H9 (cell line): ENCODE results near the gene YIPF3. TPM values are rescaled to one million over a fixed set of nuclear protein-coding genes. Genes with fewer than 3 reads are reported as not detected.

Experiments
- DNase-seq: peaks from one replicate; pipeline ENCODE4 v3.0.0-alpha.2; 2017
- H2AFZ ChIP-seq: one replicate; pipeline ENCODE4 v1.6.1; 2013; ENCODE audit warnings: mild to moderate bottlenecking, low read length, control low read depth, moderate library complexity
- H2AK5ac ChIP-seq: 2 replicates; pipeline ENCODE4 v1.6.1; 2013; ENCODE audit warnings: low read length, control low read depth, mixed read lengths; ENCODE audit not compliant: insufficient read length
- H2BK120ac ChIP-seq: one replicate; pipeline ENCODE4 v1.6.1; 2013; ENCODE audit warnings: low read depth, mild to moderate bottlenecking, low read length, control low read depth, inconsistent platforms; ENCODE audit not compliant: poor library complexity, severe bottlenecking
- H2BK12ac ChIP-seq: 2 replicates; pipeline ENCODE4 v1.6.1; 2013; ENCODE audit warnings: low read length, control low read depth, mixed read lengths, low read depth; ENCODE audit not compliant: insufficient read length
- H2BK15ac ChIP-seq: 2 replicates; pipeline ENCODE4 v1.6.1; 2013; ENCODE audit warnings: low read depth, low read length, control low read depth
- H2BK20ac ChIP-seq: one replicate; pipeline ENCODE4 v1.6.1; 2013; ENCODE audit warnings: low read depth, mild to moderate bottlenecking, low read length, control low read depth, inconsistent platforms; ENCODE audit not compliant: poor library complexity, severe bottlenecking
- H2BK5ac ChIP-seq: 2 replicates; pipeline ENCODE4 v1.6.1; 2013; ENCODE audit warnings: low read length, control low read depth, mixed read lengths; ENCODE audit not compliant: insufficient read length
- H3K14ac ChIP-seq: 2 replicates; pipeline ENCODE4 v1.6.1; 2013; ENCODE audit warnings: low read length, control low read depth; ENCODE audit not compliant: insufficient read depth
- H3K18ac ChIP-seq: 2 replicates; pipeline ENCODE4 v1.6.1; 2013; ENCODE audit warnings: low read depth, mild to moderate bottlenecking, mixed read lengths, low read length, control low read depth; ENCODE audit not compliant: insufficient read length
- H3K23ac ChIP-seq: 2 replicates; pipeline ENCODE4 v1.6.1; 2013; ENCODE audit warnings: low read length, control low read depth, mixed read lengths, low read depth; ENCODE audit not compliant: insufficient read length
- H3K23me2 ChIP-seq: 2 replicates; pipeline ENCODE4 v1.6.1; 2013; ENCODE audit warnings: low read depth, mild to moderate bottlenecking, mixed read lengths, low read length, control low read depth; ENCODE audit not compliant: insufficient read length, poor library complexity, severe bottlenecking
- H3K27ac ChIP-seq: 2 replicates; pipeline ENCODE4 v1.5.1; 2013; ENCODE audit warnings: low read length, control low read depth, mixed read lengths, low read depth; ENCODE audit not compliant: insufficient read length
- H3K27me3 ChIP-seq: 2 replicates; pipeline ENCODE4 v1.6.1; 2013; ENCODE audit warnings: low read length, control low read depth, inconsistent platforms; ENCODE audit not compliant: insufficient read depth
- H3K4ac ChIP-seq: 2 replicates; pipeline ENCODE4 v1.6.1; 2013; ENCODE audit warnings: low read depth, mild to moderate bottlenecking, control low read depth, inconsistent platforms, low read length, moderate library complexity
- H3K4me1 ChIP-seq: 2 replicates; pipeline ENCODE4 v1.6.1; 2013; ENCODE audit warnings: low read length, control low read depth, inconsistent platforms; ENCODE audit not compliant: insufficient read depth
- H3K4me2 ChIP-seq: 2 replicates; pipeline ENCODE4 v1.6.1; 2013; ENCODE audit warnings: low read length, control low read depth, mixed read lengths; ENCODE audit not compliant: insufficient read length, insufficient read depth
- H3K56ac ChIP-seq: 2 replicates; pipeline ENCODE4 v1.6.1; 2013; ENCODE audit warnings: low read depth, mild to moderate bottlenecking, mixed read lengths, low read length, control low read depth; ENCODE audit not compliant: insufficient read length
- H3K79me1 ChIP-seq: 2 replicates; pipeline ENCODE4 v1.6.1; 2013; ENCODE audit warnings: low read depth, mild to moderate bottlenecking, moderate library complexity, low read length, control low read depth, inconsistent platforms; ENCODE audit not compliant: insufficient read depth, poor library complexity, severe bottlenecking
- H3K79me2 ChIP-seq: 2 replicates; pipeline ENCODE4 v1.6.1; 2013; ENCODE audit warnings: low read length, control low read depth, inconsistent platforms; ENCODE audit not compliant: insufficient read depth
- H3K9ac ChIP-seq: 2 replicates; pipeline ENCODE4 v1.6.1; 2013; ENCODE audit warnings: low read length, control low read depth, mixed read lengths; ENCODE audit not compliant: insufficient read length; ENCODE audit errors: extremely low read depth
- H3K9me3 ChIP-seq: one replicate; pipeline ENCODE4 v1.6.1; 2013; ENCODE audit warnings: low read depth, low read length, inconsistent platforms; ENCODE audit not compliant: control insufficient read depth
- H3T11ph ChIP-seq: one replicate; pipeline ENCODE4 v1.6.1; 2013; ENCODE audit warnings: mild to moderate bottlenecking, low read length, control low read depth, inconsistent platforms
- H4K20me1 ChIP-seq: one replicate; pipeline ENCODE4 v1.6.1; 2013; ENCODE audit not compliant: control insufficient read depth, insufficient read length, insufficient read depth
- H4K5ac ChIP-seq: 2 replicates; pipeline ENCODE4 v1.6.1; 2013; ENCODE audit warnings: low read depth, mild to moderate bottlenecking, mixed read lengths, low read length, control low read depth; ENCODE audit not compliant: insufficient read length
- H4K8ac ChIP-seq: replicated peaks from 2 replicates; pipeline ENCODE4 v1.6.1; 2013; ENCODE audit warnings: low read length, control low read depth, mixed read lengths, low read depth; ENCODE audit not compliant: insufficient read length
- H4K91ac ChIP-seq: 2 replicates; pipeline ENCODE4 v1.6.1; 2013; ENCODE audit warnings: low read depth, mild to moderate bottlenecking, moderate library complexity, mixed read lengths, low read length, control low read depth; ENCODE audit not compliant: insufficient read length
- H3K27ac Mint-ChIP-seq, 3 experiments: 2 replicates in 2 of 3; 3 replicates in 1 of 3; pipeline ENCODE4 v1.8.0; 2020 to 2021; ENCODE audit warnings: mixed read lengths in 3 of 3, mild to moderate bottlenecking in 1 of 3, moderate library complexity in 1 of 3
- H3K27me3 Mint-ChIP-seq: 2 replicates; pipeline ENCODE4 v1.8.0; 2021; ENCODE audit warnings: low read depth, mild to moderate bottlenecking, moderate library complexity, mixed read lengths
- H3K36me3 Mint-ChIP-seq, 3 experiments: 2 replicates in 2 of 3; 3 replicates in 1 of 3; pipeline ENCODE4 v1.8.0; 2020 to 2021; ENCODE audit warnings: low read depth in 3 of 3, mixed read lengths in 3 of 3; ENCODE audit not compliant: insufficient read depth in 1 of 3
- H3K4me1 Mint-ChIP-seq, 2 experiments: 2 replicates each; pipeline ENCODE4 v1.8.0; 2020; ENCODE audit warnings: mixed read lengths in 2 of 2
- H3K4me3 Mint-ChIP-seq, 2 experiments: 2 replicates in 1 of 2; 3 replicates in 1 of 2; pipeline ENCODE4 v1.8.0; 2020 to 2021; ENCODE audit warnings: mild to moderate bottlenecking in 2 of 2, mixed read lengths in 2 of 2, moderate library complexity in 1 of 2
- H3K9me3 Mint-ChIP-seq, 2 experiments: 2 replicates in 1 of 2; 3 replicates in 1 of 2; pipeline ENCODE4 v1.8.0; 2020; ENCODE audit warnings: mild to moderate bottlenecking in 2 of 2, mixed read lengths in 2 of 2, moderate library complexity in 1 of 2
- WGBS: extraction: QIAGEN DNeasy Blood & Tissue Kit; methylation state at CpG from one replicate; pipeline ENCODE4 v1.1.7; 2013; ENCODE audit warnings: missing lambda C conversion rate, low lambda C conversion rate, mixed read lengths; ENCODE audit not compliant: insufficient read length; ENCODE audit errors: extremely low coverage; 5-methylcytosine and 5-hydroxymethylcytosine counted together
- total RNA-seq: library from RNA; stranded (reverse); gene quantifications from 2 replicates; pipeline ENCODE4 v1.2.1, GENCODE V29; 2021
- TF ChIP-seq, protein P1 (sequence below): fragments of 200-600 bp; sonication (generic); conservative IDR thresholded peaks from 3 replicates; pipeline ENCODE4 v1.8.0; 2021; ENCODE audit warnings: antibody characterized with exemption, mild to moderate bottlenecking

The YIPF3 gene
- total RNA-seq, 1 experiment from 2014 or later = 84.5 TPM

DNA sequence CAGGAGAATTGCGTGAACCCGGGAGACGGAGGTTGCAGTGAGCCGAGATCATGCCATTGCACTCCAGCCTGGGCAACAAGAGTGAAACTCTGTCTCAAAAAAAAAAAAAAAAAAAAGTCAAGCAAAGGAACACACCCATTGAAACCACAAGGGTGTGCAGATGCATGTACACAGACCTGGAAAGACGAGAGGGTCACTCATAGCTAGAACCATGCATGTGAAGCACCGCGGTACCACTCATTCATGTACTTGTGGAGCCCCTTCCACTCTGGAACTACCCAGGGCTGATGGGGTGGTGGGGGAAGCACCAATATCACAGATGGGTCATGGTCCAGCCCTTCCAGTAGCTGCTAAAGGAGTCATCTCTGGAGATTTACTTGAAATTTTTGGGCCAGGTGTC, 46.8 kb downstream of the YIPF3 start:
- Mint-ChIP-seq H3K27ac (no peak overlapping the region; a peak in 2 of 7 replicates), H3K36me3 (no peaks in the 10 kb centered on the region), H3K4me1 (peaks cover 12 to 15% of the 10 kb centered on the region in 2 experiments), H3K27me3 (peaks cover 6% of the 10 kb centered on the region), H3K9me3 (no peaks in the 10 kb centered on the region), H3K4me3 (no peak overlapping the region)
- Histone ChIP-seq H2BK120ac (no peak overlapping the region), H2AK5ac (no peak overlapping the region), H4K5ac (no peak overlapping the region), H3K14ac (no peak overlapping the region), H3K27ac (no peak overlapping the region), H2AFZ (no peak overlapping the region), H3K23me2 (no peaks in the 10 kb centered on the region), H3T11ph (no peak overlapping the region), H3K9me3 (no peaks in the 10 kb centered on the region), H4K8ac (no peak overlapping the region), H3K56ac (no peak overlapping the region), H2BK15ac (no peak overlapping the region), H3K9ac (no peak overlapping the region), H3K4me2 (no peak overlapping the region), H3K4ac (no peak overlapping the region), H3K23ac (no peak overlapping the region), H4K91ac (no peak overlapping the region), H4K20me1 (no peaks in the 10 kb centered on the region), H3K4me1 (peaks cover 3% of the 10 kb centered on the region; the same call in 1 of the 2 replicates), H2BK12ac (no peak overlapping the region), H2BK5ac (no peak overlapping the region), H3K79me1 (no peaks in the 10 kb centered on the region), H2BK20ac (no peak overlapping the region), H3K27me3 (no peaks in the 10 kb centered on the region), H3K79me2 (no peaks in the 10 kb centered on the region), H3K18ac (no peak overlapping the region)
- TF ChIP-seq, protein P1, sequence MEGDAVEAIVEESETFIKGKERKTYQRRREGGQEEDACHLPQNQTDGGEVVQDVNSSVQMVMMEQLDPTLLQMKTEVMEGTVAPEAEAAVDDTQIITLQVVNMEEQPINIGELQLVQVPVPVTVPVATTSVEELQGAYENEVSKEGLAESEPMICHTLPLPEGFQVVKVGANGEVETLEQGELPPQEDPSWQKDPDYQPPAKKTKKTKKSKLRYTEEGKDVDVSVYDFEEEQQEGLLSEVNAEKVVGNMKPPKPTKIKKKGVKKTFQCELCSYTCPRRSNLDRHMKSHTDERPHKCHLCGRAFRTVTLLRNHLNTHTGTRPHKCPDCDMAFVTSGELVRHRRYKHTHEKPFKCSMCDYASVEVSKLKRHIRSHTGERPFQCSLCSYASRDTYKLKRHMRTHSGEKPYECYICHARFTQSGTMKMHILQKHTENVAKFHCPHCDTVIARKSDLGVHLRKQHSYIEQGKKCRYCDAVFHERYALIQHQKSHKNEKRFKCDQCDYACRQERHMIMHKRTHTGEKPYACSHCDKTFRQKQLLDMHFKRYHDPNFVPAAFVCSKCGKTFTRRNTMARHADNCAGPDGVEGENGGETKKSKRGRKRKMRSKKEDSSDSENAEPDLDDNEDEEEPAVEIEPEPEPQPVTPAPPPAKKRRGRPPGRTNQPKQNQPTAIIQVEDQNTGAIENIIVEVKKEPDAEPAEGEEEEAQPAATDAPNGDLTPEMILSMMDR = no peak
- no CpG with 5 or more reads among the region's 7 CpGs for WGBS
- no peak for DNase-seq
